ENCODE data around the gene ACSM2A.
"Not testable (repeated sequence)": the region's sequence is repeated elsewhere in the genome, so short reads cannot be mapped to it uniquely, and the experiment has no call there.

ACSM2A gene

GRCh38 chr16:20430948-20431347 lies 20.4 kb upstream of the ACSM2A start:
- TF ChIP-seq GATA1 (IDR thresholded peaks at IDR 0.05; ENCODE audit: low read depth, low read length), result no peak
- TF ChIP-seq POLR2A (IDR thresholded peaks at IDR 0.05; ENCODE audit: low read length), result no peak
- DNase-seq, result no peak

GRCh38 chr16:20438950-20439349 lies 12.4 kb upstream of the ACSM2A start:
- not testable (repeated sequence) for DNase-seq

GRCh38 chr16:20439820-20440231 lies 11.5 kb upstream of the ACSM2A start:
- not testable (repeated sequence) for DNase-seq

GRCh38 chr16:20440731-20441130 lies 10.6 kb upstream of the ACSM2A start:
- not testable (repeated sequence) for DNase-seq

- TF ChIP-seq POLR2A (IDR thresholded peaks at IDR 0.05; ENCODE audit: low read length) (no peak), GATA1 (IDR thresholded peaks at IDR 0.05; ENCODE audit: low read depth, low read length) (no peak)
- no peak for DNase-seq
These were observed 10.1 kb upstream of the ACSM2A start for GRCh38 chr16:20441191-20441590.

- DNase-seq, result not testable (repeated sequence)
These were observed 9.5 kb upstream of the ACSM2A start for GRCh38 chr16:20441859-20442258.

GRCh38 chr16:20446652-20447393 lies 4.5 kb upstream of the ACSM2A start:
- DNase-seq, result not testable (repeated sequence)

GRCh38 chr16:20453633-20454032 lies 2.3 kb downstream of the ACSM2A start:
- DNase-seq, result not testable (repeated sequence)

GRCh38 chr16:20459227-20459626 lies 7.9 kb downstream of the ACSM2A start:
- DNase-seq, result not testable (repeated sequence)

GRCh38 chr16:20460313-20460712 lies 9.0 kb downstream of the ACSM2A start:
- DNase-seq, result not testable (repeated sequence)

- DNase-seq, result not testable (repeated sequence)
These were observed 17.6 kb downstream of the ACSM2A start for GRCh38 chr16:20468954-20469353.

GRCh38 chr16:20469930-20470329 lies 18.6 kb downstream of the ACSM2A start:
- DNase-seq, result not testable (repeated sequence)

GRCh38 chr16:20470732-20471131 lies 19.4 kb downstream of the ACSM2A start:
- not testable (repeated sequence) for DNase-seq

- not testable (repeated sequence) for DNase-seq
These were observed 25.9 kb downstream of the ACSM2A start for GRCh38 chr16:20477188-20477744.

- not testable (repeated sequence) for DNase-seq
These were observed 32.7 kb downstream of the ACSM2A start for GRCh38 chr16:20483989-20484388.

- DNase-seq, result no peak
These were observed 33.4 kb downstream of the ACSM2A start for GRCh38 chr16:20484726-20485125.

GRCh38 chr16:20485408-20485807 lies 34.1 kb downstream of the ACSM2A start:
- TF ChIP-seq GATA1 (IDR thresholded peaks at IDR 0.05; ENCODE audit: low read depth, low read length) (no peak), POLR2A (IDR thresholded peaks at IDR 0.05; ENCODE audit: low read length) (no peak)
- no peak for DNase-seq

More at GRCh38 chr16:20484726-20485125, 33.4 kb downstream of the ACSM2A start:
- TF ChIP-seq GATA1 (IDR thresholded peaks at IDR 0.05; ENCODE audit: low read depth, low read length) (no peak), POLR2A (IDR thresholded peaks at IDR 0.05; ENCODE audit: low read length) (no peak)

GRCh38 chr16:20490994-20491393 lies 39.7 kb downstream of the ACSM2A start:
- DNase-seq, result not testable (repeated sequence)

GRCh38 chr16:20491448-20491847 lies 40.1 kb downstream of the ACSM2A start:
- DNase-seq, result not testable (repeated sequence)
